AG10803 (cell line): ENCODE results near the gene COMMD3.

ENCODE experiments used
- DNase-seq: peaks from one replicate; pipeline ENCODE4 v3.0.0; 2010; ENCODE audit warnings: low read depth
- H3K4me3 ChIP-seq: 2 replicates; pipeline ENCODE4 v1.5.1; 2011; ENCODE audit warnings: mild to moderate bottlenecking, low read length, control low read depth
- TF ChIP-seq, protein P1 (sequence below): conservative IDR thresholded peaks from 2 replicates; pipeline ENCODE4 v1.5.1; 2011; ENCODE audit warnings: mild to moderate bottlenecking, low read length, control low read depth, inconsistent platforms

COMMD3 gene

GRCh38 chr10:22339761-22340328, 23.7 kb downstream of the COMMD3 start:
- peak overlapping the region; percentile 73 for H3K4me3 ChIP-seq
- TF ChIP-seq, protein P1, sequence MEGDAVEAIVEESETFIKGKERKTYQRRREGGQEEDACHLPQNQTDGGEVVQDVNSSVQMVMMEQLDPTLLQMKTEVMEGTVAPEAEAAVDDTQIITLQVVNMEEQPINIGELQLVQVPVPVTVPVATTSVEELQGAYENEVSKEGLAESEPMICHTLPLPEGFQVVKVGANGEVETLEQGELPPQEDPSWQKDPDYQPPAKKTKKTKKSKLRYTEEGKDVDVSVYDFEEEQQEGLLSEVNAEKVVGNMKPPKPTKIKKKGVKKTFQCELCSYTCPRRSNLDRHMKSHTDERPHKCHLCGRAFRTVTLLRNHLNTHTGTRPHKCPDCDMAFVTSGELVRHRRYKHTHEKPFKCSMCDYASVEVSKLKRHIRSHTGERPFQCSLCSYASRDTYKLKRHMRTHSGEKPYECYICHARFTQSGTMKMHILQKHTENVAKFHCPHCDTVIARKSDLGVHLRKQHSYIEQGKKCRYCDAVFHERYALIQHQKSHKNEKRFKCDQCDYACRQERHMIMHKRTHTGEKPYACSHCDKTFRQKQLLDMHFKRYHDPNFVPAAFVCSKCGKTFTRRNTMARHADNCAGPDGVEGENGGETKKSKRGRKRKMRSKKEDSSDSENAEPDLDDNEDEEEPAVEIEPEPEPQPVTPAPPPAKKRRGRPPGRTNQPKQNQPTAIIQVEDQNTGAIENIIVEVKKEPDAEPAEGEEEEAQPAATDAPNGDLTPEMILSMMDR = no peak
- no peak for DNase-seq

GRCh38 chr10:22340329-22341189, 24.4 kb downstream of the COMMD3 start:
- DNase-seq = peak; percentile 75
- TF ChIP-seq, protein P1 = no peak
- H3K4me3 ChIP-seq = peak overlapping the region; percentile 73

DNA sequence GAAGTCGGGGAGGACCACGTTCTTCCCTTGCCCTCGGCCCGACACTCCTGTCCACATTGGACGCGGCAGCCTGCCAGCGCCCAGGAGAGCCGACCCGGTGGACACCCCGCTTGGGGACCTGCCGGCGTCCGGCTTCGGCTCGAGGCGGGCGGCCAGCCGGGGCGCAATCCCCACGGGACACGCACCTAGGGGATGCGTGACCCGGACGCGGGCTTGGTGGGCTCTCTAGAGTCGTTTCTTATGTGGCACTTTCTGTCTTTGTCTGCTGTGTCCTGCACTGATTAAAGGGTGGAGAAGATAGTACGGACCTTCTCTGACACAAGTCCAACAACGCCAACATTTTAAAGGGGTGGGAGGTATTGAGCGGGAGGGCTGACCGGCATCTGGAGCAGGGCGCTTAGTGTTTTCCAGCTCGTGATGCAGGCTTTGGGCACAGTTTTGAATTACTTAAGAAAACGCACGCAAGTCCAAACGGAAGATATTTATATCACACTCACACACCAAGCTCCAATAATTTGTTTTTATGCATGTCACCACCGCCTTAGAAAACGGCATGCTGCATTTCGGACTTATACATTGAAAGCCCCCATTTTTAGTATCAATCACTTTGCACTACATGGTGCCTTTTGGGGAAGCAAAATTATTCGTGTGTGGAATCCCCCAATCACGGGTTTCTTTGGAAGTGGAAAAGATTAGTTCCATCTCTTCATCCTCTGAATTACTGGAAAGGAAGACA, 25.2 kb downstream of the COMMD3 start:
- peak overlapping the region; percentile 73 for H3K4me3 ChIP-seq
- TF ChIP-seq, protein P1 = no peak
- DNase-seq = peak; percentile 34

DNA sequence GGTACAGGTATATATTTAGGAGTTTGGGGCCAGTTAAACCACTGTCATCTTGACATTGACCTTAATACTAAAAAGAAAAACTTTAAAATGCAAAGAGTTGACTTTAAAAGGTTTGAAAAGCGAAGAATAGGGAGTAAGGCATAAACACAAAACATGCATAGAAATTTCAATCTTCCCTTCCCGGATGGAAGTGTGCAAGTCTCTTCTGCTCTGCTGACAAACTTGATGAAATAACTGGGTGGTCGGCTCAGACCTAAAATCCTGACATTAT, 25.7 kb downstream of the COMMD3 start:
- TF ChIP-seq, protein P1 = no peak
- DNase-seq = no peak
- H3K4me3 ChIP-seq = no peak overlapping the region

DNA sequence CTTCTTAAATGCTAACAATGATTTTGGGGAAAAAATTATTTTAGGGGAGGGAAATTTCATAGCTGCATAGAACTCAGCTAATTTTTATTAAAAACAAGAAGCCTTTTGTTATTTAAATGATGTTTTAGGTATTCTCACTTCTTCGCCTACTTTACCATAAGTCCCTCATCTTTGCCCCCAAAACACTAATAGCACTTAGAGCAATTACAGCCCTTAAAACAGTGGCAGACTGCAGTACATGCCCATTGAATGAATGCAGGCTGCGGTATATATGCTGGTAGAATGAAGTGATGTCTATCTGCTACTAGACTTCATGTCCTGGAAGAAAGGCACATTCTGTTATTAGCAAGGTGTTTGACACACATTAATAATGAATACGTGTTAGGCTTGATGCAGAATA, 26.2 kb downstream of the COMMD3 start:
- no peak overlapping the region for H3K4me3 ChIP-seq
- TF ChIP-seq, protein P1 = no peak
- DNase-seq = no peak

- no peak overlapping the region for H3K4me3 ChIP-seq
- TF ChIP-seq, protein P1 = no peak
- DNase-seq = no peak
Measured at GRCh38 chr10:22343731-22344130, 27.5 kb downstream of the COMMD3 start.
